GM12801 (cell line): ENCODE data around the gene ABL1.

ENCODE experiments used
- CTCF ChIP-seq: IDR thresholded peaks from one replicate; pipeline ENCODE4 v1.5.1; 2011; ENCODE audit warnings: control low read depth; ENCODE audit not compliant: insufficient read length; ENCODE audit errors: extremely low read depth

The ABL1 gene

DNA sequence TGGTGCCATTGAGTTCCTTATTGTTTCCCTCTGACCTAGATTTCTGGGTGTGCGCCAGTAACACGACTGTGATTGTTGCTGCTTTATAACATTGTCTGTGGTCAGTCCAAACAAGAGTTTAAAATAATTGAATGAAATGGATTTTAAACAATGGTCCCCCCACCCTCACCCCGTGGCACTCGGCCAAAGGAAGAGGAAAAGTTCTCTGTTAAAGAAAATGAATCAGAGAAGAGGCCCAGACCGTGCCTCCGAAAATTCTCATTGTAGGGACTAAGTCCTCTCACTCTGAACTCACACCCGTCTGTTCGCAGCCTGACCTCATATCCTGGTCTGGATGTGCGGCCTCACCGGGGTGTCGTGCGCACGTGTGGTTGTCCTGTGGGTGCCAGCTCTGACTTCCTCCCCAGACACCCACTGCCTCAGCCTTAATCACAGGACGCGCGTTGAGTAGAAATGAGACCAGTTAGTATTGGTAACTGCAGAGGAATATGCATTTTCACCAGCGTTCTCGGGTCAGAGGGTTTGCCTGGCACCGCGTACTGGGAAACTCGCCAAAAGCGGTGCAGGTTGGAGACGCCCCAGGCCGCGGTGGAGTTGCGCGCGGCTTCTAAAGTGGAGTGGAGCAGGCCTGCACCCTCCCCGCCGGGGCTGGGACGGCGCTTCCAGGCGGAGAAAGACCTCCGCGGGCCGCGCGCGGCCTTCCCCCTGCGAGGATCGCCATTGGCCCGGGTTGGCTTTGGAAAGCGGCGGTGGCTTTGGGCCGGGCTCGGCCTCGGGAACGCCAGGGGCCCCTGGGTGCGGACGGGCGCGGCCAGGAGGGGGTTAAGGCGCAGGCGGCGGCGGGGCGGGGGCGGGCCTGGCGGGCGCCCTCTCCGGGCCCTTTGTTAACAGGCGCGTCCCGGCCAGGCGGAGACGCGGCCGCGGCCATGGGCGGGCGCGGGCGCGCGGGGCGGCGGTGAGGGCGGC lies at the start of gene ABL1:
TSS of gene ABL1 (plus strand) at position 884 of the 966 bp plus-strand sequence. CDS start 193 bp downstream, outside the sequence.
- TF ChIP-seq CTCF: no peak

- no peak for TF ChIP-seq CTCF
Observed at GRCh38 chr9:130785940-130786508, 49.0 kb upstream of the ABL1 start.

DNA sequence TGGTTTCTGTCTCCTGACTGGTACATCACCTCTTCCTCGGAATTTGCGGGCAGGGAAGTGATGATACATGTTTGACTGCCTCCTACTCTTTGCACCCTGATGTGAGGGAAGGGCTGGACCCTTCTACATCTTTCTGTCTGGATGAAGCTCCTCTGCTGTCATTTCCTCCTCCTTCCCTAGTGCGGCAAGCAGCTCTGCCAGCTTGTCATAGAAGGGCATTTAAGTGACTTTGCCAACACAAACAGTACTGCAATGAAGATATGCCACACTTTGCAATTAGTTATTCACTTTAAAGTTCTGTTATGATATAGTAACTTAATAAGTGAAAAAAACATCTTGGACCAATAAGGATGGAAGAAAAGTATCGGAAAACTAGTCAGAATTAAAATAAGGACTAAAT lies 48.5 kb upstream of the ABL1 start:
- TF ChIP-seq CTCF: no peak

- TF ChIP-seq CTCF: no peak
Observed at GRCh38 chr9:130789747-130790672, 45.0 kb upstream of the ABL1 start.

GRCh38 chr9:130791303-130791894 lies 43.7 kb upstream of the ABL1 start:
- no peak for TF ChIP-seq CTCF

DNA sequence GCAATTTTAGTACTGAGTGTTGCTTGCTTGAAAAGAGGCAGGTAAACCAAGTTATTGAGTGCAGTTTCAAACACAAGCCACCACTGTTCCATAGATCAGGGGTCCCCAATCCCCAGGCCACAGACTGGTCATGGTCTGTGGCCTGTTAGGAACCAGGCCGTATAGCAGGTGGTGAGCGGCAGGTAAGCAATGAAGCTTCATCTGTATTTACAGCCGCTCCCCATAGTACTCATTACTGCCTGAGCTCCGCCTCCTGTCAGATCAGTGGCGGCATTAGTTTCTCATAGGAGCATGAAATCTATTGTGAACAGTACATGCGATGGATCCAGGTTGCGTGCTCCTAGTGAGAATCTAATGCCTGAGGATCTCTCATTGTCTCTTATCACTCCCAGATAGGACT lies 41.5 kb upstream of the ABL1 start:
- no peak for TF ChIP-seq CTCF
